Stimulated activated CD8-positive, alpha-beta memory T cell treated with anti-CD3 and anti-CD28 coated beads, Interleukin-2, amount 100 ng/mL, for 48 hours (primary cell): ENCODE results near the gene MSLN.
"Not testable (repeated sequence)": the region's sequence is repeated elsewhere in the genome, so short reads cannot be mapped to it uniquely, and the experiment has no call there.

Experiments
- DNase-seq, 2 donors: peaks; one replicate each; pipeline ENCODE4 v3.0.0-alpha.2; 2020; ENCODE audit warnings: low read depth in 2 of 2

Gene MSLN

DNA sequence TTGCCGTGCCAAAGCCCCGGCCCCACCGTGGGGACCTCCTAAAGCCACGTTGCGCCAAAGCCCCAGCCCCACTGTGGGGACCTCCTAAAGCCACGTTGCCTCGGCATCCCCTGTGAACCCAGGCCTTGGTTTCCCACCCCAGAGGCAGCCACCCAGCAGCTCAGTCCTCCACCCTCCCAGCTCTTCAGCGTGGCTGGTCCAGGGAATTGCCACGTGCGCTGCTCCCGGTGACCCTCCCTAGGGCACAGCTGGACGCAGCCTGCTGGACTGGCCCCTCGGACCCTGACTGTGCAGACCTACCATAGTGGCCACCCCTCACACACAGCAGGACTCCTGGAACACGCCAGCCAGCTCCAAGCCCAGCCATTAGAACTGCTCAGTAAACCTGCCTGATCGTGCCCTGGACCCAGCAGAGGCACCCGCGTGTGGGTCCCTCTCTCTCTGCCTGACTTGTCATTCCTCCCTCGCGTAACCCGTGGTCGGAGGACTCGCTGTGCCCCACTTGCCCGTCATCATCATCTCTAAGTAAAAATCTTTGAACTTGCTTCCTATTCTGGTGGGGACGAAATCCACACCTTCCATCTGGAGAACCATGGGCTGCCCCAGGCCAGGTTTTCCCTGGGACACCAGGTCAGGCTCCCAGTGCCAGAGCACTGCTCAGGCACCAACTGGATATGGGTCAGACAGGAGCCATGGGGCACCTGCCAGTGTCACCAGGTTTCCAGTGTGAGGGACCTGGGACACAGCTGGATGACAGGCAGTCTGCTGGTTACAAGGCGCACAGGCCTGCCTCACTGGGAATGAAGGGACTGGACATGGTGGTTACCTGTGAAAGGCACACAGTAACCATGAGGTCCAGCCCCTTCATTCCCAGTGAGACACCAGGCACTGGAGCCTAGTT is 25.3 kb upstream of the MSLN start:
- no peak for DNase-seq

GRCh38 chr16:735982-736453 is 24.5 kb upstream of the MSLN start:
- DNase-seq: peak in 1 of 2 donors; percentile 72

DNA sequence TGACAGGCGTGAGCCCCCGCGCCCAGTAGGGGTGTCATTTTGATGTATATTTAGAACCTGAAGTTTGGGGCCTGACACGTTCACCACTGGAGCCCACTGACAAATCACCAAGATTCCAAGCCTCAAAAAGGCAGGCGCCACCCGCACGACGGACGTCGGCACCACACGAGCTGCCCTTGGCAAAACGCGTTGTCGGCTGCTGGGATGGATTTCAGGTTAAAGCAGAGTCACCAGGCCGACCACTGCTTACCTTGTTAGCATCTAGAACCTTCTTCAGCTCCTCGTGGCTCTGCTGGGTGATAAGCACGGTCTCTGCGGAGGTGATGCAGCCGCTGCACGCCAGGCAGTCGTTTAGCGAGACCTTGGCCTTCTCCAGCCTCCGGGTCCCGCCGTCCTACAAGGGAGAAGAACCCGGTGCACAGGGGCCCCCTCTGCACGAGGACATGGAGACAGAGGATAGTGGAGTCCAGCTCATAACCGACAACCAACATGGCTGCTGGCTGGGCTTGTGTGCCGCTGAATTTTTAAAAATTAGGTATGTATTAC is 23.5 kb upstream of the MSLN start:
- DNase-seq: no peak

DNA sequence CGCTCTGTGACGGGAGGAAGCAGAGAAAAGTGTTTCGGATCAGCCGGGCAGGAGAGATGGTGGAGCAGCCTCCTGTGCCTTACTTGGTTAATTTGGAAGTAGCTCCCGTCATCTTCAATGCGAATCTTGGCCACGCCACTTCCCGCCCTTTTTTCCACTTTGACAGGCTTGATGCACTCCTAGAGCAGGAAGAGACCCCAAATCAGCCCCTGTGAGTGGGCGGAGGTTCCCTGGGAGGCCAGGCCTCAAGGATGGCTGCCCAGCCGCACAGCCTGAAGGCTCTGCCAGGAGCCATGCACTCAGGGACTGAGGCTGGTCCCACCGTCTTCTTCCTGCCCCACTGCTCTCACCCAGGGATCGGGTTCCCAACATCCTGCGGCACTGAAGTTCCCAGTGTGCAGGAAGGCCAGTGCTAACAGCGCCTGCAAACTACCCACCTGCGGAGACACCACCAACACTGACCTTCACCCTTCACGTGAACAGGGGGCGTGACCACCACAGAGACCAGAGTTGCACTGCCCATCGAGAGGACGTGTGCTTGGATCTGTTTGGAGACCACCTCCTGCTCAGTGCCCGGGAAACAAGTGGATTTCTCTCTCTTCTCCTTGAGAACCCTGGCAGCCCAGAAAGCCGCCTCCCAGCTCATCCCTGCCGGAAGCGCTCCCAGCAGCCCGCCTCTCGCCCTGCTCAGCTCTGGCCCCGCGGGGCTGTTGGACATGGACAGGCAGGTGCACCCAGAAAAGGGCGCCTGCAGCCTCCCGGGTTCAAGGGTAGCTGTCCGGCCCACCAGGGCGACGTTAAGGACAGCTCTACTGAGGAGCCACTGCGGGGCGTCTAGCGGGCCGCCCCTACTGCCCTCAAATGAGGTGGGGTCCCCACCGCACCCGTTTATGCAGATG is 20.7 kb upstream of the MSLN start:
- no peak for DNase-seq

DNA sequence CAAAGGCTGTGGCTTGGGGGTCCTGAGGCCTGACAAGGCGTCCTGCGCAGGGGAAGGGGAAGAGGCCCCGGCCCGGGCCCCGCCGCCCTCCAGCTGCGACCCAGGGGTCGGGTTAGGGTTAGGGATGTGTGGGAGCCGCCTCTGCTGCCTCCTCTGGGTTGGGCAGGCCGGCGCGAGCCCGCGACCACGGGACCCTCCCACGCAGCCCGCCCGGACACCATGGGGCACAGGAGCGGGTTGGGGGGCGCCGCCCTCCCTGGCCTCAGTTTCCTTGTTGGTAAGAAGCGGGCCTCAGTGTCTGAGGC is 20.1 kb upstream of the MSLN start:
- no peak for DNase-seq

GRCh38 chr16:740764-741505 is 19.6 kb upstream of the MSLN start, which contains the start of gene CIAO3:
Gene CIAO3 (minus strand): TSS chr16:740997. CDS start chr16:740985, 12 bp downstream.
- peak; percentile 87 to 90 for DNase-seq

DNA sequence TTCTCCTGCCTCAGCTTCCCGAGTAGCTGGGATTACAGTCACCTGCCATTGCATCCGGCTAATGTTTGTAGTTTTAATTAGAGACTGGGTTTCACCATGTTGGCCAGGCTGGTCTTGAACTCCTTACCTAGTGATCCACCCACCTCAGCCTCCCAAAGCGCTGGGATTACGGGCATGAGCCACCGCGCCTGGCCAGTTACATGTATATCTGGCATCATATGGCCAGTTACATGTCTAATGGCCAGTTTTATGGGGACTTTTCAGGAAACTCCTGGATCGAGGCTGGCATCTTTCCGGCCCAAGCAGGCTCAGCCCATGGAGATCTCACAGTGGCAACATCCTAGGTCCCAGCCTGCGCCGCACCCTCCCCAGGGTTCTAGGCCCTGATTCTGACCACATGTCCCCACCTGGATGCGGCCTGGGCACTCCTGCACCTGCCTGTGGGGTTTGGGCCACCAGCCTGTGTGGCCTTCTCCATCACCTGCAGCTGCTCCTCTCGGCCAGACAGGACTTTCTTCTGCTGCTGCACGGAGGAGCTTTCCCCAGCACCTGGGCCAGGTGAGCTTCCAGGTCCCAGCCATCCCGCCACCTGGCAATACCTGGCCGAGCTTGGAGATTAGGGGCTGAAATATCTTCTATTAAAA is 18.4 kb upstream of the MSLN start:
- no peak for DNase-seq

DNA sequence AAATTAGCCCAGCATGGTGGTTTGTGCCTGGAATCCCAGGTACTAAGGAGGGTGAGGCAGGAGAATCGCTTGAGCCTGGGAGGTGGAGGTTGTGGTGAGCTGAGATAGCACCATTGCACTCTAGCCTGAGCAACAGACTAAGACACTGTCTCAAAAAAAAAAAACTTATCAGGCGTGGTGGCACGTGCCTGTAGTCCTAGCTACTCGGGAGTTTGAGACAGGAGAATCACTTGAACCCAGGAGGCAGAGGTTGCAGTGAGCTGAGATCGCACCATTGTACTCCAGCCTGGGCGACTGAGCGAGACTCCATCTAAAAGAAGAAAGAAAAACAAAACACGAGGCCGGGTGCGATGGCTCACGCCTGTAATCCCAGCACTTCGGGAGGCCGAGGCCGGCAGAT is 17.6 kb upstream of the MSLN start:
- DNase-seq: not testable (repeated sequence)

DNA sequence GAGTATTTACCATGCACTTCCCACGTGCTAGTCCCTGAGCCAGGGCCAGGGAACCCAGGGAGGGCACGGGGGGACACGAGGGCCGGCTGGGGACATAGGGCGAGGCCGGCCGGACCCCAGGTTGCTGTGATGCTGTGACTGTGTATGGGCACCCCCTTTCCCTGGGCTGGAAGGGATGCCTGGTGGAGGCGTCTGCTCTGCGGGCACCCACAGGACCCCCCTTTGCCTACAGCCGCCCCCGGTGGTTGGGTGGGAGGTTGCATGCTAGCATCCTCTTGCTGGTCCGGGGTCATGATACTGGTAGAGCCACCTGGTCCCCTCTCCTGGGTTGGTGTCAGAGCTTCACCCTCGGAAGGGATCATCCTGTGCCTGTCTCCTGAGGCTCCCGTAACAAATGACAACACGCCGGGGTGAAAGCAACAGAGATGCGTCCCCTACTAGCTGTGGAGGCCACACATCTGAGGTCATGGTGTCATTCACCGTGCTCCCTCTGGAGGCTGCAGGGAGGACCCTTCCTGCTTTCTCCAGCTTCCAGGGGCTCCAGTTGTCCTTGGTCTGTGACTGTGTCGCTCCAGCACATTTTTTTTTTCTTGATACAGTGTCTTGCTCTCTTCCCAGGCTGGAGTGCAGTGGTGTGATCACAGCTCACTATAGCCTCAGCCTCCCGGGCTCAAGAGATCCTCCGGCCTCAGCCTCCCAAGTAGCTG is 16.6 kb upstream of the MSLN start:
- no peak for DNase-seq

DNA sequence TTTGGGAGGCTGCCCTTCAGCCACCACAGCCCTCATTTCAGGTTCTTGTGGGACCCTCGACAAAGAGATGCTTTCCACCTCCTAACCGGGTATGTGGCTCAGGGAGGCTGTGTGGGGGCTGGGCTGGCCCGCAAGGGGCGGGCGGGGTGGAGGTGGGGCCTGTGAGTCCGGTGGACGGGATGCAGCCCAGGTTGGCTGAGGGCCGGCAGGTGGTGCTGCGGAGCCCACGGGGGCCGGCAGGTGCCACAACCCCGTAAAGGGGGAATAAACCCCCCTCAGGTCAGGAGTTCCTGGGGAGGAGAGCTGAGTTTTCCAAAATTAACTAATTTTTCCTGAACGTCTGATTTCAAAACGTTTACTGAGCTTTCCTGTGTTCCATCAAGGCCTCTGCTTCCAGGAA is 14.8 kb upstream of the MSLN start:
- no peak for DNase-seq

DNA sequence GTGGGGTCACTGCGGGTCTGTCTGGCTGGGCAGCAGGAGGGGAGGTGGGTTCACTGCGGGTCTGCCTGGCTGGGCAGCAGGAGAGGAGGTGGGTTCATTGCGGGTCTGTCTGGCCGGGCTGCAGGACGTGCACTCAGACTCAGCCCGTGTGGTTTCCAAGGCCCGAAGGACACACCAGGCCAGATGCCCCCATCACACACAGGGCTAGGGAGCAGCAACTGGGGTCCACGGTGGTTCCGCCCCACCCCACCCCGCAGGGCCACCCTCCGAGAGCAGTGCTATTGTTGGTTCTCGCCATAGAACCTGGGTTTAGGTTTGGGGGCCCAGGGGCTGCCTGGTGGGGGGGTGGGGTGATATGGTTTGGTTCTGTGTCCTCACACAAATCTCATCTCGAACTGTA is 13.9 kb upstream of the MSLN start:
- DNase-seq: no peak

GRCh38 chr16:747978-748746 is 12.4 kb upstream of the MSLN start:
- no peak for DNase-seq

DNA sequence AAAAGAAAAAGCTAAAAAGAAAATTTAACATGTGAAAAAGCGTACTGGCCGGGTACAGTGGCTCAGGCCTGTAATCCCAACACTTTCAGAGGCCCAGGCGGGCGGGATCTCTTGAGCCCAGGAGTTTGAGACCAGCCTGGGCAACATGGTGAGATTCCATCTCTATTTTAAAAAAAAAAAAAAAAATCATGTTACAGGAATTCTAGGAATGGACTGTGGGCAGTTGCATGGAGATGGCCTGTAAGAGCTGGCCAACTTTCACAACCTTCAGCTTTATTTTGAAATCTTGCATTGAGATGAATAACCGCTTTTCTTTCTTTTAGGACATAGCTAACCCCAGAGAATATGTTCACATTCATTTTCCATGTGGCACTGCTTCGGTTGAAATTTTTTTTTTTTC is 11.5 kb upstream of the MSLN start:
- DNase-seq: no peak

DNA sequence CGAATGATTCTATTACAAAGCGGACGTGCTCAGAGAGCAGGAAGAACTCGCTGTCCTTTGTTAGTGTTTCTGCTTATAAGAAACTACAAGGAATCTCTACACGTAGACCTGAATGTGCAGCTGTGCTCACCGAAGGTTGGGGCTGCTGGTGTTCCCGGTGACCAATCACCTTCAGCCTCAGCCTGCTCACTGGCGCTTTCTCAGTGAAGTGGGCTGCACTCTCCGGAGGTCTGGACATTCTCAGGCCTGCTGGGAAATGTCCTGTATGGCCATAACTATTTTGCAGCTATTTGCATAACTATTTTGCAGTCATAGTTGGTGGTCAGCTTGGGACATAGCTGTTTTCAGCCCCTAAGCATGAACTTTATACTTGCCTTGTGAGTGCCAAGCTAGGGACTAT is 10.0 kb upstream of the MSLN start:
- no peak for DNase-seq

DNA sequence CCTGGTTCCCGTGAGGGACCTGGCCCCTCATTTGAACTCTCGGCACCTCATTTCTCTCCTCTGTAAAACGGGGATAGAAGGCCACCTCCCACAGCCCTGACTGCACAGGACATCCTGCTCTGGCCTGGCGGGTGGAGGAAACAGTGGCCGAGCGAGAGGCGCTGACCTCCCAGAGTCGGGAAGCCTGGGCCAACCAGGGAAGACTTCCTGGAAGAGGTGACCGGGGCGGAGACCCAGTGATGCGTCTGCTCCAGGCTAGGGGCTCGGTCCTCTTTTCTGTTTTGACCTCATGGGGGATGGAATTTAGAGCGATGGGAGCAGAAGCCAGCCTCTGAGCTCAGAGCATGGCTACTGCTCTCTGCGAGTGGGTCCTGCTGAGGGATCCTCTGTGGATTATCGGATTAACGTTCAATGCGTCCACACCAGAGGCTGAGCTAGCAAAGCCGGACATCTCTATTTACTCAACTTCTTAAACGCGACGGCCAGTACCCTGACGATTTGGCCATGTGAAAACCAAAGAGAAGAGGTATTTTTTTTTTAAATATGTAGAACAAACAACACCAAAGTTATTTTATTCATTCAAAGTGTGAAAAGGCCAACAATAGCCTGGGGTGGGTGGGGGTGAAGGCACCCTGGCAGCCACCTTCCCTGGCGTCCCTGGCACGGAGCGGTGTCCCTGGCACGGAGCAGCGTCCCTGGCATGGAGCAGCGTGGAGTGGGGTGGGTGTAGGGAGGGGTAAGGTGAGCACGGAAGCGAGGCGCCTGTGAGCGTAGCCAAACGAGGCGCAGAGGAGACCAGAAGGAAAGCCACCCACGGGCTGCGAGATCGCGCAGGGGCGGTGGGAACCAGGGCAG is 9.2 kb upstream of the MSLN start:
- no peak for DNase-seq

DNA sequence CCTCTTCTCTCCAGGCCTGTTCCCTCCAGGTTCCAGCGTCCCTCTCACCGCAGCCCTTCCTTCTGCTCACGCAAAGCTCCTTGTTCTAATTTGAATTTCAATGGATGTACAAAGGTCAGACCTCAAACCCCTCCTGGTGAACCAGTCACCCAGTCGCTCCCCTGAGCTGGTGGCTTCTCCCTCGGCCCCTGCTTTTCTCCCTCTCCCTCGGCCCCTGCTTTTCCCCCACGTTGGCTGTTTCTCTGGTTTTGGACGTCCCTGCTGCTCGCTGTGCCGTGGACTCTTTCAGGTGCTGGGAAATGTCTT is 8.6 kb upstream of the MSLN start:
- no peak for DNase-seq

GRCh38 chr16:754121-754607 is 6.4 kb upstream of the MSLN start:
- not testable (repeated sequence) for DNase-seq

- DNase-seq: no peak
Observed at GRCh38 chr16:754656-755055, 5.9 kb upstream of the MSLN start.

DNA sequence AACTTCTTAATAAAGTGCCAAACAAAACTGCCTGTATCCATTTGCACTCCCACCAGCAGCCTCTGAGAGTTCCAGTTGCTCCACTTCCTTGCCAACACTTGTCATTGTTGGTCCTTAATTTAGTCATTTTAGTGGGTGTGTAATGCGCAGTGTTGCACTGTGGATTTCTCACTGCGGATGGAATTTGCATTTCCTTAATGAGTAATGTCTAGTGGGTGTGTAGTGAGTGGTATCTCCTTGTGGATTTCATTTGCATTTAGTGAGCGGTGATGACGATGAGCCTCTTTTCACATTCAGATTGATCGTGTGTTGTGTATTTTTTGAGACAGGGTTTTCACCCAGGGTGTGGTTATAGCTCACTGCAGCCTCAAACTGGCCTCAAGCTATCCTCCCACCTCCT is 4.1 kb upstream of the MSLN start:
- no peak for DNase-seq
